Gastroesophageal sphincter (tissue), 4 donors: ENCODE data around the gene PSPN. TPM values are rescaled to one million over a fixed set of nuclear protein-coding genes. Genes with fewer than 3 reads are reported as not detected.
A peak's percentile ranks its signal among the peaks of the same experiment; 100 is the strongest.
"Not testable (repeated sequence)": the region's sequence is repeated elsewhere in the genome, so short reads cannot be mapped to it uniquely, and the experiment has no call there.

Experiments
- ATAC-seq: fragments of 150-250 bp; one replicate; pipeline ENCODE4 v1.9.1; 2016; ENCODE audit warnings: mild to moderate bottlenecking, moderate library complexity
- H3K27ac ChIP-seq, 4 donors: fragments of 200-600 bp; sonication (generic) in 3 of 4; 1 replicate in 3 of 4; 2 replicates in 1 of 4; pipeline ENCODE4 v1.5.1; 2016 to 2019
- H3K27me3 ChIP-seq: fragments of 200-600 bp; sonication (generic); one replicate; pipeline ENCODE4 v1.5.1; 2019
- H3K36me3 ChIP-seq, 2 donors: fragments of 200-600 bp; sonication (generic); one replicate each; pipeline ENCODE4 v1.5.1; 2019; ENCODE audit warnings: control low read depth in 1 of 2
- H3K4me1 ChIP-seq, 3 donors: fragments of 200-600 bp; sonication (generic); 1 replicate in 2 of 3; 2 replicates in 1 of 3; pipeline ENCODE4 v1.5.1; 2016 to 2019; ENCODE audit warnings: control low read depth in 2 of 3
- H3K4me3 ChIP-seq, 2 donors: fragments of 200-600 bp; sonication (generic); one replicate each; pipeline ENCODE4 v1.5.1; 2019; ENCODE audit warnings: mild to moderate bottlenecking in 1 of 2, moderate library complexity in 1 of 2
- H3K9me3 ChIP-seq, 3 donors: fragments of 200-600 bp; sonication (generic); one replicate each; pipeline ENCODE4 v1.5.1; 2017 to 2019; ENCODE audit warnings: control low read depth in 2 of 3
- EP300 ChIP-seq: sonication (generic); formaldehyde crosslinking; IDR thresholded peaks from one replicate; pipeline ENCODE4 v1.6.1; 2017; ENCODE audit warnings: antibody characterized with exemption, mild to moderate bottlenecking
- POLR2A ChIP-seq, 2 donors: fragments of 450-650 bp; IDR thresholded peaks; one replicate each; pipeline ENCODE4 v1.6.1; 2017; ENCODE audit warnings: antibody characterized with exemption in 2 of 2, mild to moderate bottlenecking in 2 of 2, moderate library complexity in 1 of 2
- POLR2AphosphoS5 ChIP-seq: sonication (generic); formaldehyde crosslinking; IDR thresholded peaks from one replicate; pipeline ENCODE4 v1.6.1; 2017; ENCODE audit warnings: antibody characterized with exemption
- WGBS, 2 donors: methylation state at CpG; one replicate each; pipeline ENCODE4 v1.1.5; 2018; ENCODE audit warnings: low coverage in 1 of 2; 5-methylcytosine and 5-hydroxymethylcytosine counted together
- total RNA-seq, 4 donors: library from RNA; depleted of rRNA; stranded (reverse); fragments of >200 nt; gene quantifications; one replicate each; pipeline ENCODE4 v1.1.0, GENCODE V29; 2016
- TF ChIP-seq, protein P1 (sequence below), 4 experiments: fragments of 200-600 bp in 2 of 4; fragments of 450-650 bp in 2 of 4; sonication (generic) in 1 of 4; IDR thresholded peaks; one replicate each; pipeline ENCODE4 v1.5.1; 2017 to 2019; ENCODE audit warnings: antibody characterized with exemption in 4 of 4, mild to moderate bottlenecking in 2 of 4, moderate library complexity in 2 of 4

The PSPN gene
- total RNA-seq, 4 donors from 2014 or later, result 0.67 to 2.4 (median 1.4) TPM

DNA sequence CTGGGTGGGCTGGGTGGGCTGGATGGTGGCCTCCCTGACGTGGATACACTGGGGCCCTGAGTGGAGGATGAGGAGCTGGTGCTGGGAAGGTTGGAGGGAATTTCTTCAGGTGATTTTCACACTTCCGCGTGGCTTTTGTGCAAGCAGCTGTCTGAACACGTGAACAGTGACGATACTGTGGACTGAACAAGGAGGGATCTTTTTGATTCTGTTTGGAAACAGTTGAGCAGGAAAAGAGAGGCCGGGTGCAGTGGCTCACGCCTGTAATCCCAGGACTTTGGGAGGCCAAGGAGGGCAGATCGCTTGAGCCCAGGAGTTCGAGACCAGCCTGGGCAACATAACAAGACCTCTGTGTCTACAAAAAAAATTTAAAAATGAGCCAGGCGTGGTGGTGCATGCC lies 26.3 kb upstream of the PSPN start:
- ATAC-seq, result no peak
- no peaks in the 10 kb centered on the region for H3K9me3 ChIP-seq

DNA sequence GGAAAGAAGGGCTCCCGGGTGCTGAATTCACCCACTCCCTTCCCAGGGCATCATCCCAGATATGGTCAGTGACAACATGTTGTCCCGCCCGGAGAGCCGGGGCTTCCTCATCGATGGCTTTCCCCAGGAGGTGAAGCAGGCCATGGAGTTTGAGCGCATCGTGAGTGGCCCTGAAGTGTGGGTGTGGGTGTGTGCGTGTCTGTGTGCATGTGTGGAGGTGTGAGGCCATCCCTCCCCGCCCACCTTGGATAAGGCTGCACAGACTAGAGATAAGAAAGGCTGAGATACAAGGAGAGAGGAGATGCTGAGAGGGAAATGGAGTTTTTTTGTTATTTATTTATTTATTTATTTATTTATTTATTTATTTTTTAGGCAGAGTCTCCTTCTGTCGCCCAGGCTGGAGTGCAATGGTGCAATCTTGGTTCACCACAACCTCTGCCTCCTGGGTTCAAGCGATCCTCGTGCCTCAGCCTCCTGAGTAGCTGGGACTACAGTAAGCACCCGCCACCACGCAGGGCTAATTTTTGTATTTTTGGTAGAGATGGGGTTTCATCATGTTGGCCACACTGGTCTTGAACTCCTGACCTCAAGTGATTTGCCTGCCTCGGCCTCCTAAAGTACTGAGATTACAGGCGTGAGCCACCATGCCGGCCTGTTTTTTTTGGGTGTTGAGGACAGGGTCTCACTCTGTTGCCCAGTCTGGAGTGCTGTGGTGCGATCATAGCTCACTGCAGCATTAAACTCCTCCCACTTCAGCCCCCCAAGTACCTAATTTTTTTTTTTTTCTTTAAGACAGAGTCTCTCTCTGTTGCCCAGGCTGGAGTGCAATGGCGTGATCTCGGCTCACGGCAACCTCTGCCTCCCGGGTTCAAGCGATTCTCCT lies 24.6 kb upstream of the PSPN start:
- not testable (repeated sequence) for ATAC-seq, H3K27me3 ChIP-seq, H3K9me3 ChIP-seq, H3K4me1 ChIP-seq, H3K27ac ChIP-seq, H3K4me3 ChIP-seq, H3K36me3 ChIP-seq
- WGBS, 2 donors, result 90% methylated on average over 4 to 7 of the region's 23 CpGs

More for the DNA sequence above, 26.3 kb upstream of the PSPN start:
- 81 to 86% methylated on average over 6 to 8 of the region's 10 CpGs for WGBS, 2 donors
- no peaks in the 10 kb centered on the region for H3K36me3 ChIP-seq
- H3K27me3 ChIP-seq, result no peaks in the 10 kb centered on the region
- peaks cover 0 to 8% (median 0%) of the 10 kb centered on the region in 3 donors for H3K4me1 ChIP-seq
- TF ChIP-seq POLR2A (IDR thresholded peaks at IDR 0.05) (no peak), EP300 (no peak), POLR2AphosphoS5 (no peak)
- TF ChIP-seq, protein P1, sequence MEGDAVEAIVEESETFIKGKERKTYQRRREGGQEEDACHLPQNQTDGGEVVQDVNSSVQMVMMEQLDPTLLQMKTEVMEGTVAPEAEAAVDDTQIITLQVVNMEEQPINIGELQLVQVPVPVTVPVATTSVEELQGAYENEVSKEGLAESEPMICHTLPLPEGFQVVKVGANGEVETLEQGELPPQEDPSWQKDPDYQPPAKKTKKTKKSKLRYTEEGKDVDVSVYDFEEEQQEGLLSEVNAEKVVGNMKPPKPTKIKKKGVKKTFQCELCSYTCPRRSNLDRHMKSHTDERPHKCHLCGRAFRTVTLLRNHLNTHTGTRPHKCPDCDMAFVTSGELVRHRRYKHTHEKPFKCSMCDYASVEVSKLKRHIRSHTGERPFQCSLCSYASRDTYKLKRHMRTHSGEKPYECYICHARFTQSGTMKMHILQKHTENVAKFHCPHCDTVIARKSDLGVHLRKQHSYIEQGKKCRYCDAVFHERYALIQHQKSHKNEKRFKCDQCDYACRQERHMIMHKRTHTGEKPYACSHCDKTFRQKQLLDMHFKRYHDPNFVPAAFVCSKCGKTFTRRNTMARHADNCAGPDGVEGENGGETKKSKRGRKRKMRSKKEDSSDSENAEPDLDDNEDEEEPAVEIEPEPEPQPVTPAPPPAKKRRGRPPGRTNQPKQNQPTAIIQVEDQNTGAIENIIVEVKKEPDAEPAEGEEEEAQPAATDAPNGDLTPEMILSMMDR (IDR thresholded peaks at IDR 0.05), result no peak
- H3K4me3 ChIP-seq, result no peak overlapping the region
- no peak overlapping the region for H3K27ac ChIP-seq

DNA sequence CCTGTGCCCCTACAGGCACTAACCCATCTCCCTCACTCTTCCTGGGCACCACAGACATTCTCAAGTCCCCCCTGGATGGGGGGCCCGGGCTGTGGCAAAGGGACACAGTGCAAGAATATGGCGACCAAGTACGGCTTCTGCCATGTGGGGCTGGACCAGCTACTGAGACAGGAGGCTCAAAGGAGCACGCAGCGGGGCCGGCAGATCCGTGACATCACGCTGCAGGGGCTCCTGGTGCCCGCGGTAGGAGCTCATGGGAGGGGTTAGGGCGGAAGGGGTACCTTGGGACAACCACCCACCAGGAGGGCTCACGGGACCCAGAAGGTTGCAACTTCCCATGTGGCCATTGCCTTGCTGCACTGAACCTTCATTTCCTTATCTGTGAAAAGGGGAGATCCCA lies 20.6 kb upstream of the PSPN start:
- TF ChIP-seq, protein P1 (IDR thresholded peaks at IDR 0.05), result no peak
- TF ChIP-seq POLR2AphosphoS5 (no peak), EP300 (no peak), POLR2A (IDR thresholded peaks at IDR 0.05) (no peak)
- ATAC-seq, result no peak
- Histone ChIP-seq H3K36me3 (peaks cover 0 to 3% of the 10 kb centered on the region in 2 donors), H3K27me3 (no peaks in the 10 kb centered on the region), H3K27ac (no peak overlapping the region), H3K4me1 (peaks cover 0 to 19% (median 7%) of the 10 kb centered on the region in 3 donors), H3K9me3 (no peaks in the 10 kb centered on the region), H3K4me3 (no peak overlapping the region)
- WGBS, 2 donors, result 83% methylated on average over 11 of the region's 12 CpGs; no CpG with 5 or more reads in 1 of the 2 donors

DNA sequence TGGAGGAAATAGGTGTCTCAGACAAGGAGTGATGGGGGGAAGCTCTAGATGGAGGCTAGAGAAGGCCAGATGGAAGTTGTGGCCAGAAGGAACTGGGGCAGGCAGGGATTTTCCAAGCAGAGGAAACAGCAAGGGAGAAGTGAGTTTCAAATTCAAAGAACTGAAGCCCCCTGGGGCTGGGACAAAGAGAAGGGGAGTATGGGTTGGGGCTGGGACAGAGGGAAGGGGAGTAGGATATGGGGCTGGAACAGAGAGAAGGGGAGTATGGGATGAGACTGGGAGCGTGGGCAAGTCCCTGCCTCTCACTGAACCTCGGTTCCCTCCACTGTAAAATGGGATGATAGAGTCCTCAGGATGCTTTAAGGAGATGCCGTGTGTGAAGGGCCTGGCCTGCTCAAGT lies 19.1 kb upstream of the PSPN start:
- Histone ChIP-seq H3K36me3 (peaks cover 0 to 18% of the 10 kb centered on the region in 2 donors), H3K27ac (no peak overlapping the region), H3K27me3 (no peaks in the 10 kb centered on the region), H3K4me3 (no peak overlapping the region), H3K4me1 (peaks cover 0 to 19% (median 7%) of the 10 kb centered on the region in 3 donors), H3K9me3 (no peaks in the 10 kb centered on the region)
- no peak for TF ChIP-seq EP300
- TF ChIP-seq POLR2AphosphoS5, result no peak
- TF ChIP-seq POLR2A (IDR thresholded peaks at IDR 0.05), result no peak
- TF ChIP-seq, protein P1 (IDR thresholded peaks at IDR 0.05), result no peak
- no peak for ATAC-seq
- WGBS, 2 donors, result 86 to 94% methylated on average over 2 to 3 of the region's 3 CpGs

DNA sequence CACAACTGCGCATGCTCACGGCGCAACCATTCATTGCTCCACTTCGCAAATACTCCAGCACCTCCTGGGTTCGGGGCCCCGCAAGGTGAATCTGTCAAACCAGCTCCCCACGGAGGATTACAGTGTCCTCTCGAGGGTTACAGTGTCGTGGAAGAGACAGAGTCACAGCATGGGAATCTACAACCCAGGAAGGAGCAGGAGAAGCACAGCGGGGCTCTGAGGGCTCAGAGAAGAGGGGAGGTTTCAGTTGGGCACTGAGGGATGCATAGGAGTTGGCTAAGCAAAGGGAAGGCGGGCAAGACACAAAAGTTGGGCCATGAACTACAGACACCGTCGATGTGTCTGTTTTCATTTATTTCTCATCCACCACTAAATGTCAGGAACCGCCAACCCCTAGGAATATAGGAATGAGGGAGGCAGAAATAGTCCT lies 18.3 kb upstream of the PSPN start:
- peak overlapping the region; percentile 91 to 98 (median 95) for H3K27ac ChIP-seq
- peak overlapping the region; percentile 69 to 72 for H3K4me3 ChIP-seq
- 39 to 49% methylated on average over 4 to 6 of the region's 14 CpGs for WGBS, 2 donors
- H3K4me1 ChIP-seq, result peaks cover 0 to 19% (median 7%) of the 10 kb centered on the region in 3 donors
- no peaks in the 10 kb centered on the region for H3K27me3 ChIP-seq
- TF ChIP-seq, protein P1 (IDR thresholded peaks at IDR 0.05), result no peak
- TF ChIP-seq POLR2AphosphoS5 (no peak), EP300 (no peak), POLR2A (IDR thresholded peaks at IDR 0.05) (no peak)
- H3K9me3 ChIP-seq, result no peaks in the 10 kb centered on the region
- no peak for ATAC-seq
- H3K36me3 ChIP-seq, result peaks cover 0 to 26% of the 10 kb centered on the region in 2 donors
